Transverse colon (tissue), 4 donors: Measurements from ENCODE around the gene RTP2. TPM values are rescaled to one million over a fixed set of nuclear protein-coding genes. Genes with fewer than 3 reads are reported as not detected.

Experiments
- DNase-seq: peaks from one replicate; pipeline ENCODE4 v3.0.0-alpha.2; 2019
- H3K27ac ChIP-seq, 4 donors: fragments of 200-600 bp; sonication (generic); 2 replicates each; pipeline ENCODE4 v1.5.1; 2016 to 2018; ENCODE audit warnings: inconsistent platforms in 4 of 4
- H3K27me3 ChIP-seq: fragments of 200-600 bp; sonication (generic); 2 replicates; pipeline ENCODE4 v1.5.1; 2017; ENCODE audit warnings: inconsistent platforms
- H3K36me3 ChIP-seq, 4 donors: fragments of 200-600 bp; sonication (generic); 2 replicates each; pipeline ENCODE4 v1.5.1; 2017 to 2019; ENCODE audit warnings: inconsistent platforms in 4 of 4
- H3K4me1 ChIP-seq, 4 donors: fragments of 200-600 bp; sonication (generic); 2 replicates each; pipeline ENCODE4 v1.5.1; 2017 to 2020; ENCODE audit warnings: inconsistent platforms in 4 of 4
- H3K4me3 ChIP-seq, 4 donors: fragments of 200-600 bp; sonication (generic); 1 replicate in 1 of 4; 2 replicates in 3 of 4; pipeline versions ENCODE4 v1.5.1 to v1.6.1; 2017 to 2019; ENCODE audit warnings: inconsistent platforms in 4 of 4
- H3K9me3 ChIP-seq, 2 donors: fragments of 200-600 bp; sonication (generic); 2 replicates each; pipeline ENCODE4 v1.5.1; 2017 to 2019; ENCODE audit warnings: inconsistent platforms in 2 of 2
- CTCF ChIP-seq, 5 experiments: fragments of 200-600 bp in 3 of 5; fragments of 450-650 bp in 2 of 5; sonication (generic) in 3 of 5; IDR thresholded peaks; 1 replicate in 2 of 5; 2 replicates in 3 of 5; pipeline ENCODE4 v1.5.1; 2016 to 2017; ENCODE audit warnings: antibody characterized with exemption in 5 of 5, inconsistent platforms in 3 of 5, mild to moderate bottlenecking in 2 of 5, moderate library complexity in 1 of 5
- EP300 ChIP-seq: sonication (generic); formaldehyde crosslinking; IDR thresholded peaks from one replicate; pipeline ENCODE4 v1.6.1; 2017; ENCODE audit warnings: antibody characterized with exemption, low read depth
- POLR2A ChIP-seq: fragments of 450-650 bp; IDR thresholded peaks from one replicate; pipeline ENCODE4 v1.6.1; 2016; ENCODE audit warnings: antibody characterized with exemption, mild to moderate bottlenecking, moderate library complexity
- POLR2AphosphoS5 ChIP-seq, 3 donors: sonication (generic); formaldehyde crosslinking; IDR thresholded peaks; one replicate each; pipeline ENCODE4 v1.6.1; 2016; ENCODE audit warnings: antibody characterized with exemption in 3 of 3
- WGBS, 2 donors: methylation state at CpG; one replicate each; pipeline ENCODE4 v1.1.5; 2018; ENCODE audit warnings: low coverage in 1 of 2; 5-methylcytosine and 5-hydroxymethylcytosine counted together
- in situ Hi-C, 4 donors: fragments of 200-750 bp; cut with MboI; loops; one replicate each; pipeline versions ENCODE4 v1.15.0 to v1.15.1; 2017; ENCODE audit warnings: low sequenced_read_pairs in 3 of 4, low pct_ligation_motif_present in 1 of 4, low pct_unique_long_range_greater_than_20kb in 1 of 4
- intact Hi-C: fragments of 100-400 bp; cut with DNase I; formaldehyde crosslinking; loops from one replicate; pipeline ENCODE4 v1.15.1; 2023; ENCODE audit warnings: low total_unique reads
- total RNA-seq, 4 donors: library from RNA; depleted of rRNA; stranded (reverse); fragments of >200 nt; gene quantifications; one replicate each; pipeline ENCODE4 v1.1.0, GENCODE V29; 2016

RTP2 gene
- total RNA-seq, 4 donors from 2014 or later: not detected

- no peaks in the 10 kb centered on the region for H3K9me3 ChIP-seq
- intact Hi-C loops (no loop called here), in situ Hi-C loops (loop anchor here (5.0 to 10.0 kb wide), 3 partner anchors 355 to 453 kb away; no protein-coding TSS in a partner anchor)
- TF ChIP-seq POLR2A (no peak), CTCF (IDR thresholded peaks at IDR 0.05) (no peak), EP300 (no peak), POLR2AphosphoS5 (IDR thresholded peaks at IDR 0.05) (no peak)
- no peak overlapping the region for H3K4me3 ChIP-seq
- 0 to 30% methylated on average over 1 of the region's 1 CpG for WGBS, 2 donors
- peaks cover 28% of the 10 kb centered on the region for H3K27me3 ChIP-seq
- no peaks in the 10 kb centered on the region for H3K36me3 ChIP-seq
- no peak overlapping the region for H3K27ac ChIP-seq
- DNase-seq: no peak
- H3K4me1 ChIP-seq: peaks cover 0 to 4% (median 0%) of the 10 kb centered on the region in 4 donors
Measured at GRCh38 chr3:187677604-187678003, 24.8 kb downstream of the RTP2 start.

- Histone ChIP-seq H3K27me3 (peaks cover 62% of the 10 kb centered on the region), H3K4me1 (no peaks in the 10 kb centered on the region), H3K27ac (no peak overlapping the region), H3K9me3 (no peaks in the 10 kb centered on the region), H3K4me3 (no peak overlapping the region), H3K36me3 (no peaks in the 10 kb centered on the region)
- no peak for TF ChIP-seq POLR2AphosphoS5 (IDR thresholded peaks at IDR 0.05)
- no peak for TF ChIP-seq CTCF (IDR thresholded peaks at IDR 0.05)
- TF ChIP-seq EP300: no peak
- TF ChIP-seq POLR2A: no peak
- in situ Hi-C loops: loop anchor here in 2 of 4 donors (10.0 kb wide), 1 partner anchor 448 kb away; no protein-coding TSS in a partner anchor
- 60 to 67% methylated on average over 1 to 3 of the region's 3 CpGs for WGBS, 2 donors
- no peak for DNase-seq
- intact Hi-C loops: no loop called here
Measured at GRCh38 chr3:187673012-187673411, 29.3 kb downstream of the RTP2 start.

GRCh38 chr3:187669675-187670504 is 32.5 kb downstream of the RTP2 start, which contains the start of gene SST:
Gene SST, minus strand, starts transcription at chr3:187670394. Its CDS starts 103 bp downstream, at chr3:187670291.
- Histone ChIP-seq H3K4me3 (no peak within 1 kb of the TSS), H3K9me3 (no peaks in the 10 kb centered on the region), H3K27me3 (peaks cover 60% of the 10 kb centered on the region), H3K4me1 (no peaks in the 10 kb centered on the region), H3K27ac (no peak within 1 kb of the TSS), H3K36me3 (no peaks in the 10 kb centered on the region)
- peak; percentile 8 for DNase-seq
- 29% methylated on average over 46 of the region's 46 CpGs; no CpG with 5 or more reads in 1 of the 2 donors for WGBS, 2 donors
- intact Hi-C loops: no loop called here
- TF ChIP-seq EP300: no peak
- TF ChIP-seq CTCF (IDR thresholded peaks at IDR 0.05): no peak
- no peak for TF ChIP-seq POLR2A
- TF ChIP-seq POLR2AphosphoS5 (IDR thresholded peaks at IDR 0.05): no peak
- in situ Hi-C loops: loop anchor here in 2 of 4 donors (10.0 kb wide), 1 partner anchor 445 kb away; no protein-coding TSS in a partner anchor

- no peak for DNase-seq
- peaks cover 45% of the 10 kb centered on the region for H3K27me3 ChIP-seq
- no peaks in the 10 kb centered on the region for H3K36me3 ChIP-seq
- no peak overlapping the region for H3K27ac ChIP-seq
- no peaks in the 10 kb centered on the region for H3K9me3 ChIP-seq
- intact Hi-C loops (no loop called here), in situ Hi-C loops (no loop called here)
- H3K4me1 ChIP-seq: no peaks in the 10 kb centered on the region
- no peak overlapping the region for H3K4me3 ChIP-seq
- no peak for TF ChIP-seq POLR2AphosphoS5 (IDR thresholded peaks at IDR 0.05)
- no peak for TF ChIP-seq EP300
Measured at GRCh38 chr3:187667526-187667925, 34.8 kb downstream of the RTP2 start.
